OCI-LY1 (cell line): ENCODE results near the gene RNF44.

Source experiments
- H2AFZ ChIP-seq: fragments of 200-600 bp; sonication (generic), shearing (Covaris generic); 2 replicates; pipeline ENCODE4 v1.6.0; 2014; ENCODE audit warnings: antibody characterized with exemption, mild to moderate bottlenecking, low read length
- H3F3A ChIP-seq: fragments of 200-600 bp; sonication (generic), shearing (Covaris generic); 2 replicates; pipeline ENCODE4 v1.6.0; 2014; ENCODE audit warnings: mild to moderate bottlenecking, antibody characterized with exemption, low read length, moderate library complexity; ENCODE audit not compliant: insufficient read depth
- H3K27ac ChIP-seq: fragments of 200-600 bp; sonication (generic); 2 replicates; pipeline ENCODE4 v1.5.1; 2014; ENCODE audit warnings: low read length, mixed run types, mild to moderate bottlenecking, low read depth; ENCODE audit not compliant: poor library complexity, severe bottlenecking
- H3K27me3 ChIP-seq: fragments of 200-600 bp; sonication (generic); 2 replicates; pipeline ENCODE4 v1.6.0; 2014; ENCODE audit warnings: antibody characterized with exemption, mild to moderate bottlenecking, low read length, moderate library complexity; ENCODE audit not compliant: insufficient read depth
- H3K36me3 ChIP-seq: fragments of 200-600 bp; sonication (generic); 2 replicates; pipeline ENCODE4 v1.6.1; 2014; ENCODE audit warnings: mild to moderate bottlenecking, antibody characterized with exemption, low read length, moderate library complexity, mixed read lengths; ENCODE audit not compliant: insufficient read depth
- H3K4me1 ChIP-seq: fragments of 200-600 bp; sonication (generic); 2 replicates; pipeline ENCODE4 v1.5.1; 2014; ENCODE audit warnings: mild to moderate bottlenecking, low read length, moderate library complexity; ENCODE audit not compliant: insufficient read depth, severe bottlenecking
- H3K4me2 ChIP-seq: fragments of 200-600 bp; sonication (generic), shearing (Covaris generic); 2 replicates; pipeline ENCODE4 v1.6.1; 2014; ENCODE audit warnings: low read length
- H3K4me3 ChIP-seq: fragments of 200-600 bp; sonication (generic); 2 replicates; pipeline ENCODE4 v1.5.1; 2014; ENCODE audit warnings: low read length, low read depth, mild to moderate bottlenecking, mixed read lengths; ENCODE audit not compliant: poor library complexity, severe bottlenecking
- H3K79me2 ChIP-seq: fragments of 200-600 bp; shearing (Covaris generic); 2 replicates; pipeline ENCODE4 v1.6.1; 2016; ENCODE audit warnings: mixed run types, low read length, mixed read lengths; ENCODE audit not compliant: insufficient read depth
- H3K9ac ChIP-seq: fragments of 200-600 bp; sonication (generic), shearing (Covaris generic); 2 replicates; pipeline ENCODE4 v1.6.1; 2014; ENCODE audit warnings: mild to moderate bottlenecking, low read length, mixed read lengths
- H3K9me2 ChIP-seq: fragments of 200-600 bp; sonication (generic), shearing (Covaris generic); 2 replicates; pipeline ENCODE4 v1.6.1; 2014; ENCODE audit warnings: low read depth, mild to moderate bottlenecking, low read length, mixed read lengths
- H3K9me3 ChIP-seq: fragments of 200-600 bp; shearing (Covaris generic); 2 replicates; pipeline ENCODE4 v1.6.1; 2014; ENCODE audit warnings: low read length, mixed read lengths
- H4K20me1 ChIP-seq: fragments of 200-600 bp; sonication (generic), shearing (Covaris generic); 2 replicates; pipeline ENCODE4 v1.6.0; 2016; ENCODE audit warnings: mild to moderate bottlenecking, low read length; ENCODE audit not compliant: insufficient read depth
- CTCF ChIP-seq: fragments of 200-600 bp; sonication (generic), shearing (Covaris generic); IDR thresholded peaks from 2 replicates; pipeline ENCODE4 v1.5.1; 2017; ENCODE audit warnings: mild to moderate bottlenecking, antibody characterized with exemption, low read length, moderate library complexity, mixed read lengths
- EZH2 ChIP-seq: fragments of 200-600 bp; sonication (generic), shearing (Covaris generic); IDR thresholded peaks from 2 replicates; pipeline ENCODE4 v1.8.0; 2017; ENCODE audit warnings: borderline replicate concordance, mixed run types, mild to moderate bottlenecking, antibody characterized with exemption, low read length, moderate library complexity, mixed read lengths

RNF44 gene

GRCh38 chr5:176526462-176526861 lies 10.7 kb downstream of the RNF44 start:
- H3K9ac ChIP-seq, result no peak overlapping the region
- H3K9me2 ChIP-seq, result no peaks in the 10 kb centered on the region
- H3K4me3 ChIP-seq, result no peak overlapping the region
- H3K4me2 ChIP-seq, result no peak overlapping the region
- no peaks in the 10 kb centered on the region for H3K27me3 ChIP-seq
- H4K20me1 ChIP-seq, result no peaks in the 10 kb centered on the region
- no peaks in the 10 kb centered on the region for H3K9me3 ChIP-seq
- peaks cover 52% of the 10 kb centered on the region for H3K36me3 ChIP-seq
- H3K4me1 ChIP-seq, result peaks cover 27% of the 10 kb centered on the region
- no peaks in the 10 kb centered on the region for H3K79me2 ChIP-seq
- TF ChIP-seq EZH2, result no peak
- no peak for TF ChIP-seq CTCF
- no peak overlapping the region for H2AFZ ChIP-seq
- no peaks in the 10 kb centered on the region for H3F3A ChIP-seq
- H3K27ac ChIP-seq, result no peak overlapping the region

GRCh38 chr5:176525677-176526076 lies 11.5 kb downstream of the RNF44 start:
- no peaks in the 10 kb centered on the region for H3K9me3 ChIP-seq
- no peaks in the 10 kb centered on the region for H3K79me2 ChIP-seq
- no peaks in the 10 kb centered on the region for H3K27me3 ChIP-seq
- H3F3A ChIP-seq, result no peaks in the 10 kb centered on the region
- H3K4me1 ChIP-seq, result peaks cover 19% of the 10 kb centered on the region
- no peaks in the 10 kb centered on the region for H4K20me1 ChIP-seq
- H3K4me2 ChIP-seq, result no peak overlapping the region
- H3K36me3 ChIP-seq, result peaks cover 44% of the 10 kb centered on the region
- no peak overlapping the region for H3K9ac ChIP-seq
- H3K27ac ChIP-seq, result no peak overlapping the region
- H2AFZ ChIP-seq, result no peak overlapping the region
- TF ChIP-seq EZH2, result no peak
- TF ChIP-seq CTCF, result no peak
- no peaks in the 10 kb centered on the region for H3K9me2 ChIP-seq
- no peak overlapping the region for H3K4me3 ChIP-seq

- H3K9ac ChIP-seq, result no peak overlapping the region
- no peaks in the 10 kb centered on the region for H3K9me3 ChIP-seq
- TF ChIP-seq EZH2 (no peak), CTCF (no peak)
- H3K4me3 ChIP-seq, result no peak overlapping the region
- no peaks in the 10 kb centered on the region for H3F3A ChIP-seq
- H3K36me3 ChIP-seq, result peaks cover 40% of the 10 kb centered on the region
- H3K79me2 ChIP-seq, result no peaks in the 10 kb centered on the region
- no peaks in the 10 kb centered on the region for H4K20me1 ChIP-seq
- no peak overlapping the region for H2AFZ ChIP-seq
- peaks cover 12% of the 10 kb centered on the region for H3K4me1 ChIP-seq
- H3K27me3 ChIP-seq, result no peaks in the 10 kb centered on the region
- H3K9me2 ChIP-seq, result no peaks in the 10 kb centered on the region
- no peak overlapping the region for H3K27ac ChIP-seq
- H3K4me2 ChIP-seq, result no peak overlapping the region
Observed at GRCh38 chr5:176524987-176525386, 12.2 kb downstream of the RNF44 start.
